Astrocyte (in vitro differentiated cells and primary cell): ENCODE data around the gene FILIP1L. TPM values are rescaled to one million over a fixed set of nuclear protein-coding genes. Genes with fewer than 3 reads are reported as not detected.

Source experiments
- microRNA-seq: library from miRNA; unstranded; fragments of <30 nt; microRNA quantifications from one replicate; pipeline ENCODE4 v1.2.0, GENCODE V29; 2020
- total RNA-seq: library from RNA; stranded (reverse); gene quantifications from 2 replicates; pipeline ENCODE4 v1.2.1, GENCODE V29; 2021

Gene FILIP1L
- total RNA-seq, 1 donor from 2014 or later = 209 TPM

Small RNA genes within 50 kb of the gene (microRNA-seq; reads per million reads assigned to microRNA genes)
- not detected for gene MIR3921

Other genes with a start within 250 kb of the FILIP1L start
- 62.2 and 67.2 TPM in 2 replicates for gene TBC1D23, start 146.5 kb upstream of the FILIP1L start, total RNA-seq
- gene NIT2, start 220.3 kb upstream of the FILIP1L start, total RNA-seq = 44.9 and 47.7 TPM in 2 replicates